Activated CD4-positive, alpha-beta T cell treated with anti-CD3 and anti-CD28 coated beads, Interleukin-10, Interleukin-2, amounts not matched to agents 100 ng/mL and 50 ng/mL, durations not matched to agents 16 hours and 8 hours (primary cell): Measurements from ENCODE around the gene DCAF5.
A peak's percentile ranks its signal among the peaks of the same experiment; 100 is the strongest.

ENCODE experiments used
- DNase-seq: peaks from one replicate; pipeline ENCODE4 v3.0.0-alpha.2; 2020

DCAF5 gene

GRCh38 chr14:69139743-69140142 is 13.2 kb downstream of the DCAF5 start:
- no peak for DNase-seq

GRCh38 chr14:69137843-69138535 is 14.9 kb downstream of the DCAF5 start:
- DNase-seq, result no peak

- no peak for DNase-seq
Measured at GRCh38 chr14:69137416-69137815, 15.5 kb downstream of the DCAF5 start.

- no peak for DNase-seq
Measured at GRCh38 chr14:69135133-69135532, 17.8 kb downstream of the DCAF5 start.

GRCh38 chr14:69133206-69134125 is 19.5 kb downstream of the DCAF5 start:
- peak; percentile 37 for DNase-seq

- no peak for DNase-seq
Measured at GRCh38 chr14:69132513-69133181, 20.3 kb downstream of the DCAF5 start.

- no peak for DNase-seq
Measured at GRCh38 chr14:69131176-69131575, 21.7 kb downstream of the DCAF5 start.

GRCh38 chr14:69129264-69129880 is 23.5 kb downstream of the DCAF5 start:
- peak; percentile 83 for DNase-seq

- DNase-seq, result no peak
Measured at GRCh38 chr14:69118305-69118704, 34.6 kb downstream of the DCAF5 start.

- no peak for DNase-seq
Measured at GRCh38 chr14:69117020-69117767, 35.7 kb downstream of the DCAF5 start.

GRCh38 chr14:69115407-69116185 is 37.3 kb downstream of the DCAF5 start:
- no peak for DNase-seq

GRCh38 chr14:69114763-69115162 is 38.2 kb downstream of the DCAF5 start:
- DNase-seq, result no peak

GRCh38 chr14:69108358-69108757 is 44.6 kb downstream of the DCAF5 start:
- DNase-seq, result no peak

- peak; percentile 51 for DNase-seq
Measured at GRCh38 chr14:69107407-69108003, 45.4 kb downstream of the DCAF5 start.

- DNase-seq, result no peak
Measured at GRCh38 chr14:69106451-69106850, 46.5 kb downstream of the DCAF5 start.

- no peak for DNase-seq
Measured at GRCh38 chr14:69105326-69105725, 47.6 kb downstream of the DCAF5 start.

GRCh38 chr14:69101331-69101826 is 51.5 kb downstream of the DCAF5 start:
- DNase-seq, result peak; percentile 66

GRCh38 chr14:69097974-69098373 is 54.9 kb downstream of the DCAF5 start:
- DNase-seq, result no peak

- DNase-seq, result no peak
Measured at GRCh38 chr14:69096781-69097475, 56.0 kb downstream of the DCAF5 start.

GRCh38 chr14:69096246-69096645 is 56.7 kb downstream of the DCAF5 start:
- no peak for DNase-seq
